HG02763 (cell line): ENCODE measurements around the gene KLHDC7B.

Experiments
- ATAC-seq: cut with Tn5 transposase; IDR thresholded peaks from one replicate; pipeline ENCODE4 v1.9.1; 2021; ENCODE audit warnings: mild to moderate bottlenecking, moderate library complexity; ENCODE audit not compliant: unreplicated experiment

Gene KLHDC7B

GRCh38 chr22:50547263-50547985 is 1.7 kb downstream of the KLHDC7B start:
- no peak for ATAC-seq

GRCh38 chr22:50548040-50548920 is 2.6 kb downstream of the KLHDC7B start:
- no peak for ATAC-seq

- no peak for ATAC-seq
Observed at GRCh38 chr22:50548921-50549790, 3.5 kb downstream of the KLHDC7B start.

GRCh38 chr22:50550395-50550794 is 4.7 kb downstream of the KLHDC7B start:
- no peak for ATAC-seq

- ATAC-seq: no peak
Observed at GRCh38 chr22:50551160-50551752, 5.6 kb downstream of the KLHDC7B start.

GRCh38 chr22:50553310-50553709 is 7.6 kb downstream of the KLHDC7B start:
- no peak for ATAC-seq

GRCh38 chr22:50556703-50557102 is 11.0 kb downstream of the KLHDC7B start:
- ATAC-seq: no peak

GRCh38 chr22:50560034-50560433 is 14.3 kb downstream of the KLHDC7B start:
- ATAC-seq: no peak

GRCh38 chr22:50561401-50562358 is 16.0 kb downstream of the KLHDC7B start:
- ATAC-seq: no peak

GRCh38 chr22:50562523-50563412 is 17.1 kb downstream of the KLHDC7B start, which contains the start of gene SYCE3:
Gene SYCE3 (minus strand): TSS chr22:50562919. CDS start chr22:50556405, 6,514 bp downstream.
- ATAC-seq: peak; percentile 95

GRCh38 chr22:50563413-50564160 is 17.9 kb downstream of the KLHDC7B start:
- no peak for ATAC-seq

- no peak for ATAC-seq
Observed at GRCh38 chr22:50564289-50564688, 18.6 kb downstream of the KLHDC7B start.

- no peak for ATAC-seq
Observed at GRCh38 chr22:50567721-50568252, 22.1 kb downstream of the KLHDC7B start.

GRCh38 chr22:50568626-50569025 is 22.9 kb downstream of the KLHDC7B start:
- ATAC-seq: no peak

- ATAC-seq: no peak
Observed at GRCh38 chr22:50569041-50569459, 23.4 kb downstream of the KLHDC7B start.

- ATAC-seq: no peak
Observed at GRCh38 chr22:50569896-50570535, 24.3 kb downstream of the KLHDC7B start.

- ATAC-seq: no peak
Observed at GRCh38 chr22:50570861-50571260, 25.2 kb downstream of the KLHDC7B start.
